Gastrocnemius medialis (tissue), 4 donors: ENCODE results near the gene PRC1. TPM values are rescaled to one million over a fixed set of nuclear protein-coding genes. Genes with fewer than 3 reads are reported as not detected.

Experiments used
- ATAC-seq, 2 donors: fragments of 150-250 bp; one replicate each; pipeline ENCODE4 v1.9.1; 2016
- DNase-seq, 2 donors: peaks; one replicate each; pipeline ENCODE4 v3.0.0-alpha.2; 2019
- H3K27ac ChIP-seq, 4 donors: fragments of 200-600 bp; sonication (generic); 1 replicate in 1 of 4; 2 replicates in 3 of 4; pipeline ENCODE4 v1.5.1; 2016 to 2018; ENCODE audit warnings: mild to moderate bottlenecking in 2 of 4, moderate library complexity in 1 of 4
- H3K27me3 ChIP-seq, 3 donors: fragments of 200-600 bp; sonication (generic) in 2 of 3; 1 replicate in 1 of 3; 2 replicates in 2 of 3; pipeline versions ENCODE4 v1.5.1 to v1.6.0; 2016 to 2019; ENCODE audit warnings: mild to moderate bottlenecking in 1 of 3, moderate library complexity in 1 of 3
- H3K36me3 ChIP-seq, 2 donors: fragments of 200-600 bp; sonication (generic) in 1 of 2; one replicate each; pipeline ENCODE4 v1.5.1; 2017 to 2018
- H3K4me1 ChIP-seq, 2 donors: fragments of 200-600 bp; sonication (generic) in 1 of 2; one replicate each; pipeline ENCODE4 v1.5.1; 2016 to 2017; ENCODE audit warnings: mild to moderate bottlenecking in 2 of 2
- H3K4me3 ChIP-seq, 4 donors: fragments of 200-600 bp; sonication (generic) in 3 of 4; 1 replicate in 1 of 4; 2 replicates in 3 of 4; pipeline ENCODE4 v1.5.1; 2016 to 2019; ENCODE audit warnings: mild to moderate bottlenecking in 2 of 4
- H3K9me3 ChIP-seq, 3 donors: fragments of 200-600 bp; sonication (generic) in 2 of 3; 1 replicate in 1 of 3; 2 replicates in 2 of 3; pipeline ENCODE4 v1.5.1; 2016 to 2019
- CTCF ChIP-seq, 5 experiments: fragments of 450-650 bp in 3 of 5; fragments of 200-600 bp in 2 of 5; sonication (generic) in 2 of 5; IDR thresholded peaks in 4 of 5; conservative IDR thresholded peaks in 1 of 5; 1 replicate in 4 of 5; 2 replicates in 1 of 5; pipeline ENCODE4 v1.5.1; 2016 to 2019; ENCODE audit warnings: antibody characterized with exemption in 5 of 5, mild to moderate bottlenecking in 3 of 5, moderate library complexity in 3 of 5
- POLR2A ChIP-seq, 2 donors: fragments of 450-650 bp; IDR thresholded peaks; one replicate each; pipeline ENCODE4 v1.6.1; 2017; ENCODE audit warnings: antibody characterized with exemption in 2 of 2, mild to moderate bottlenecking in 2 of 2, moderate library complexity in 2 of 2
- in situ Hi-C, 4 donors: fragments of 200-750 bp; cut with MboI; loops; one replicate each; pipeline versions ENCODE4 v1.15.0 to v1.8.0; 2017; ENCODE audit warnings: low sequenced_read_pairs in 4 of 4
- intact Hi-C: fragments of 100-400 bp; cut with DNase I; formaldehyde crosslinking; loops from one replicate; pipeline ENCODE4 v1.15.1; 2023; ENCODE audit warnings: low total_unique reads
- total RNA-seq, 4 donors: library from RNA; depleted of rRNA; stranded (reverse); fragments of >200 nt; gene quantifications; one replicate each; pipeline versions ENCODE4 v1.1.0 to v1.2.3, GENCODE V29; 2016

Gene PRC1
- total RNA-seq, 4 donors from 2014 or later, result 1.4 to 9.9 (median 4.9) TPM

GRCh38 chr15:90991587-90992285 is 2.6 kb downstream of the PRC1 start:
- Histone ChIP-seq H3K36me3 (no peaks in the 10 kb centered on the region), H3K27me3 (no peaks in the 10 kb centered on the region), H3K27ac (no peak overlapping the region), H3K9me3 (no peaks in the 10 kb centered on the region), H3K4me3 (no peak overlapping the region), H3K4me1 (peaks cover 0 to 13% of the 10 kb centered on the region in 2 donors)
- intact Hi-C loops (loop anchor here (10.0 kb wide), 1 partner anchor 1657 kb away; the partner anchor contains the start of gene POLG), in situ Hi-C loops (no loop called here)
- no peak for DNase-seq
- ATAC-seq, result no peak
- TF ChIP-seq CTCF (IDR thresholded peaks at IDR 0.05 in 4 of 5, conservative IDR thresholded peaks at IDR 0.05 in 1 of 5), result no peak
- no peak for TF ChIP-seq POLR2A (IDR thresholded peaks at IDR 0.05)

- ATAC-seq (no peak), DNase-seq (no peak)
- Histone ChIP-seq H3K4me1 (peaks cover 0 to 13% of the 10 kb centered on the region in 2 donors), H3K27ac (no peak overlapping the region), H3K36me3 (no peaks in the 10 kb centered on the region), H3K27me3 (no peaks in the 10 kb centered on the region), H3K4me3 (no peak overlapping the region), H3K9me3 (no peaks in the 10 kb centered on the region)
- no peak for TF ChIP-seq CTCF (IDR thresholded peaks at IDR 0.05 in 4 of 5, conservative IDR thresholded peaks at IDR 0.05 in 1 of 5)
- TF ChIP-seq POLR2A (IDR thresholded peaks at IDR 0.05), result no peak
- intact Hi-C loops, result loop anchor here (10.0 kb wide), 1 partner anchor 1656 kb away; the partner anchor contains the start of gene POLG
- in situ Hi-C loops, result no loop called here
These were observed 3.9 kb downstream of the PRC1 start for GRCh38 chr15:90990446-90990845.

- Histone ChIP-seq H3K27me3 (no peaks in the 10 kb centered on the region), H3K9me3 (no peaks in the 10 kb centered on the region), H3K4me3 (no peak overlapping the region), H3K4me1 (peaks cover 0 to 7% of the 10 kb centered on the region in 2 donors), H3K36me3 (no peaks in the 10 kb centered on the region), H3K27ac (no peak overlapping the region)
- DNase-seq (no peak), ATAC-seq (no peak)
- TF ChIP-seq POLR2A (IDR thresholded peaks at IDR 0.05), result no peak
- no peak for TF ChIP-seq CTCF (IDR thresholded peaks at IDR 0.05 in 4 of 5, conservative IDR thresholded peaks at IDR 0.05 in 1 of 5)
- in situ Hi-C loops, result no loop called here
- intact Hi-C loops, result no loop called here
These were observed 5.1 kb downstream of the PRC1 start for GRCh38 chr15:90989040-90989768.

GRCh38 chr15:90988296-90988695 is 6.0 kb downstream of the PRC1 start:
- ATAC-seq, result no peak
- in situ Hi-C loops, result no loop called here

More at GRCh38 chr15:90988296-90988695, 6.0 kb downstream of the PRC1 start:
- H3K36me3 ChIP-seq, result no peaks in the 10 kb centered on the region
- no peaks in the 10 kb centered on the region for H3K9me3 ChIP-seq
- TF ChIP-seq POLR2A (IDR thresholded peaks at IDR 0.05) (no peak), CTCF (IDR thresholded peaks at IDR 0.05 in 4 of 5, conservative IDR thresholded peaks at IDR 0.05 in 1 of 5) (no peak)
- H3K27ac ChIP-seq, result no peak overlapping the region
- peaks cover 0 to 2% of the 10 kb centered on the region in 2 donors for H3K4me1 ChIP-seq
- no peak for DNase-seq
- intact Hi-C loops, result no loop called here
- H3K4me3 ChIP-seq, result no peak overlapping the region
- H3K27me3 ChIP-seq, result no peaks in the 10 kb centered on the region
